Kidney epithelial cell (primary cell): ENCODE measurements around the gene FAM204A. TPM values are rescaled to one million over a fixed set of nuclear protein-coding genes. Genes with fewer than 3 reads are reported as not detected.

Experiments used
- DNase-seq: peaks from one replicate; pipeline ENCODE4 v3.0.0-alpha.2; 2010; ENCODE audit warnings: low read depth
- H3K27me3 ChIP-seq: 2 replicates; pipeline ENCODE4 v1.6.0; 2011; ENCODE audit warnings: low read length; ENCODE audit not compliant: control insufficient read depth, insufficient read depth
- H3K36me3 ChIP-seq: 2 replicates; pipeline ENCODE4 v1.5.1; 2011; ENCODE audit warnings: low read length; ENCODE audit not compliant: control insufficient read depth, insufficient read depth
- H3K4me3 ChIP-seq: 2 replicates; pipeline ENCODE4 v1.5.1; 2011; ENCODE audit warnings: low read depth, mild to moderate bottlenecking, control low read depth, low read length
- CTCF ChIP-seq: IDR thresholded peaks from 2 replicates; pipeline ENCODE4 v1.5.1; 2011; ENCODE audit warnings: mild to moderate bottlenecking, moderate library complexity, low read length, control low read depth, inconsistent platforms; ENCODE audit not compliant: insufficient read depth, poor library complexity, severe bottlenecking
- total RNA-seq: library from RNA; depleted of rRNA; stranded (reverse); fragments of >200 nt; gene quantifications from 2 replicates; pipeline ENCODE4 v1.2.3, GENCODE V29; 2015

Gene FAM204A
- total RNA-seq, 1 donor from 2014 or later = 77.2 TPM

GRCh38 chr10:118311505-118311904, 30.6 kb downstream of the FAM204A start:
- DNase-seq = no peak
- Histone ChIP-seq H3K4me3 (no peak overlapping the region), H3K36me3 (no peaks in the 10 kb centered on the region), H3K27me3 (no peaks in the 10 kb centered on the region)
- TF ChIP-seq CTCF = no peak

- Histone ChIP-seq H3K4me3 (no peak overlapping the region), H3K36me3 (no peaks in the 10 kb centered on the region), H3K27me3 (no peaks in the 10 kb centered on the region)
- TF ChIP-seq CTCF = no peak
- no peak for DNase-seq
Observed at GRCh38 chr10:118310822-118311221, 31.3 kb downstream of the FAM204A start.

DNA sequence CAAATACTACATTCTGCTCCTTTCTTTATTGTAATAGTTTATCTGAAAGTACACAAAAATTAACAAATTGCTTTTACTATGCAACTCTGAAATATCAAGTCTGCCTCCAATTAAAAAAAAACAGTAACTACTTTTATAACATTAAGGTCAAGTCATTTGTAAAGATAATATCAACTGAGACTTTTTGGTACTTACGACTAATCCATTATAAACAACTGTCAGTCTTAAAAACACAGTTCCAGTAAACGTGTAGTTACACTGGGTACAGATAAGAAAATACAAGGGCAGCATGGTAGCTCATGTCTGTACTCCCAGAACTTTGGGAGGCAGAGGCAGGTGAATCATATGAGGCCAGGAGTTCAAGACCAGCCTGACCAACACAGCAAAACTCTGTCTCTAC, 32.2 kb downstream of the FAM204A start:
- DNase-seq = no peak
- TF ChIP-seq CTCF = no peak
- no peaks in the 10 kb centered on the region for H3K36me3 ChIP-seq
- H3K4me3 ChIP-seq = no peak overlapping the region
- no peaks in the 10 kb centered on the region for H3K27me3 ChIP-seq

GRCh38 chr10:118308664-118309063, 33.5 kb downstream of the FAM204A start:
- no peak for DNase-seq
- Histone ChIP-seq H3K27me3 (no peaks in the 10 kb centered on the region), H3K4me3 (no peak overlapping the region), H3K36me3 (no peaks in the 10 kb centered on the region)
- peak; percentile 9 for TF ChIP-seq CTCF

- no peak overlapping the region for H3K4me3 ChIP-seq
- TF ChIP-seq CTCF = no peak
- H3K27me3 ChIP-seq = no peaks in the 10 kb centered on the region
- no peak for DNase-seq
- no peaks in the 10 kb centered on the region for H3K36me3 ChIP-seq
Observed at GRCh38 chr10:118307859-118308258, 34.3 kb downstream of the FAM204A start.

GRCh38 chr10:118307220-118307619, 34.9 kb downstream of the FAM204A start:
- DNase-seq = no peak
- no peaks in the 10 kb centered on the region for H3K36me3 ChIP-seq
- no peak for TF ChIP-seq CTCF
- H3K4me3 ChIP-seq = no peak overlapping the region
- H3K27me3 ChIP-seq = no peaks in the 10 kb centered on the region
